Neural cell (in vitro differentiated cells): ENCODE results near the gene TENT5D.

Source experiments
- EZH2 ChIP-seq: fragments of 200-600, 300-800 bp; shearing (Covaris generic), sonication (generic); IDR thresholded peaks from 2 replicates; pipeline ENCODE4 v1.6.1; 2014; ENCODE audit warnings: antibody characterized with exemption, low read length, borderline replicate concordance, mild to moderate bottlenecking; ENCODE audit not compliant: insufficient read depth, poor library complexity, severe bottlenecking
- POLR2AphosphoS5 ChIP-seq: IDR thresholded peaks from 2 replicates; pipeline ENCODE4 v1.6.1; 2012
- TF ChIP-seq, protein P1 (sequence below): fragments of 450-650 bp; IDR thresholded peaks from 2 replicates; pipeline ENCODE4 v1.5.1; 2014; ENCODE audit warnings: antibody characterized with exemption, mild to moderate bottlenecking, moderate library complexity; ENCODE audit not compliant: poor library complexity, severe bottlenecking
- TF ChIP-seq, protein P2 (sequence below): IDR thresholded peaks from 2 replicates; pipeline ENCODE4 v1.6.1; 2012; ENCODE audit warnings: borderline replicate concordance

DNA sequence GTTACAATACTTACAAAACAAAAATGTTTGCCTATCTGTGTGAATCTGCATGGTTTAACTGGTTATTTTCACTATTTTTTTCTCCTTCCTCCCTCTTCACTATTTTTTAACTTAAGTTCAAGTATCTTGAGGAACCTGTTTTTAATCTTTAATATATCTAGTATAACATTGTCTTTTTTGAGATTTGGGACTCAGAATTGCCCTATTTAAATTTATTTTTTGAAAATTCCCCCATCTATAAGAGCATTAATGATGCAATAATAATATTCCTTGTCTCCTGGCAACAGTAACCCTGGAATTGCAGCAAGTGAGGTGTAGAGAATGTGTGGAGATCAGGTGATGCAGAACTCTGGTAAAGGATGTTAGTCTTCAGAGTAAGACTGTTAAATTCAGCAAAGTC lies at the start of gene TENT5D:
- TF ChIP-seq EZH2 (no peak), POLR2AphosphoS5 (no peak)
- TF ChIP-seq, protein P1, sequence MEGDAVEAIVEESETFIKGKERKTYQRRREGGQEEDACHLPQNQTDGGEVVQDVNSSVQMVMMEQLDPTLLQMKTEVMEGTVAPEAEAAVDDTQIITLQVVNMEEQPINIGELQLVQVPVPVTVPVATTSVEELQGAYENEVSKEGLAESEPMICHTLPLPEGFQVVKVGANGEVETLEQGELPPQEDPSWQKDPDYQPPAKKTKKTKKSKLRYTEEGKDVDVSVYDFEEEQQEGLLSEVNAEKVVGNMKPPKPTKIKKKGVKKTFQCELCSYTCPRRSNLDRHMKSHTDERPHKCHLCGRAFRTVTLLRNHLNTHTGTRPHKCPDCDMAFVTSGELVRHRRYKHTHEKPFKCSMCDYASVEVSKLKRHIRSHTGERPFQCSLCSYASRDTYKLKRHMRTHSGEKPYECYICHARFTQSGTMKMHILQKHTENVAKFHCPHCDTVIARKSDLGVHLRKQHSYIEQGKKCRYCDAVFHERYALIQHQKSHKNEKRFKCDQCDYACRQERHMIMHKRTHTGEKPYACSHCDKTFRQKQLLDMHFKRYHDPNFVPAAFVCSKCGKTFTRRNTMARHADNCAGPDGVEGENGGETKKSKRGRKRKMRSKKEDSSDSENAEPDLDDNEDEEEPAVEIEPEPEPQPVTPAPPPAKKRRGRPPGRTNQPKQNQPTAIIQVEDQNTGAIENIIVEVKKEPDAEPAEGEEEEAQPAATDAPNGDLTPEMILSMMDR = no peak
- TF ChIP-seq, protein P2, sequence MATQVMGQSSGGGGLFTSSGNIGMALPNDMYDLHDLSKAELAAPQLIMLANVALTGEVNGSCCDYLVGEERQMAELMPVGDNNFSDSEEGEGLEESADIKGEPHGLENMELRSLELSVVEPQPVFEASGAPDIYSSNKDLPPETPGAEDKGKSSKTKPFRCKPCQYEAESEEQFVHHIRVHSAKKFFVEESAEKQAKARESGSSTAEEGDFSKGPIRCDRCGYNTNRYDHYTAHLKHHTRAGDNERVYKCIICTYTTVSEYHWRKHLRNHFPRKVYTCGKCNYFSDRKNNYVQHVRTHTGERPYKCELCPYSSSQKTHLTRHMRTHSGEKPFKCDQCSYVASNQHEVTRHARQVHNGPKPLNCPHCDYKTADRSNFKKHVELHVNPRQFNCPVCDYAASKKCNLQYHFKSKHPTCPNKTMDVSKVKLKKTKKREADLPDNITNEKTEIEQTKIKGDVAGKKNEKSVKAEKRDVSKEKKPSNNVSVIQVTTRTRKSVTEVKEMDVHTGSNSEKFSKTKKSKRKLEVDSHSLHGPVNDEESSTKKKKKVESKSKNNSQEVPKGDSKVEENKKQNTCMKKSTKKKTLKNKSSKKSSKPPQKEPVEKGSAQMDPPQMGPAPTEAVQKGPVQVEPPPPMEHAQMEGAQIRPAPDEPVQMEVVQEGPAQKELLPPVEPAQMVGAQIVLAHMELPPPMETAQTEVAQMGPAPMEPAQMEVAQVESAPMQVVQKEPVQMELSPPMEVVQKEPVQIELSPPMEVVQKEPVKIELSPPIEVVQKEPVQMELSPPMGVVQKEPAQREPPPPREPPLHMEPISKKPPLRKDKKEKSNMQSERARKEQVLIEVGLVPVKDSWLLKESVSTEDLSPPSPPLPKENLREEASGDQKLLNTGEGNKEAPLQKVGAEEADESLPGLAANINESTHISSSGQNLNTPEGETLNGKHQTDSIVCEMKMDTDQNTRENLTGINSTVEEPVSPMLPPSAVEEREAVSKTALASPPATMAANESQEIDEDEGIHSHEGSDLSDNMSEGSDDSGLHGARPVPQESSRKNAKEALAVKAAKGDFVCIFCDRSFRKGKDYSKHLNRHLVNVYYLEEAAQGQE = no peak
